Medulla oblongata (tissue), 1 donor: ENCODE results near the gene CLEC10A.

Experiments
- DNase-seq: peaks from one replicate; pipeline ENCODE4 v3.0.0-alpha.2; 2015; ENCODE audit errors: extremely low spot score

The CLEC10A gene

DNA sequence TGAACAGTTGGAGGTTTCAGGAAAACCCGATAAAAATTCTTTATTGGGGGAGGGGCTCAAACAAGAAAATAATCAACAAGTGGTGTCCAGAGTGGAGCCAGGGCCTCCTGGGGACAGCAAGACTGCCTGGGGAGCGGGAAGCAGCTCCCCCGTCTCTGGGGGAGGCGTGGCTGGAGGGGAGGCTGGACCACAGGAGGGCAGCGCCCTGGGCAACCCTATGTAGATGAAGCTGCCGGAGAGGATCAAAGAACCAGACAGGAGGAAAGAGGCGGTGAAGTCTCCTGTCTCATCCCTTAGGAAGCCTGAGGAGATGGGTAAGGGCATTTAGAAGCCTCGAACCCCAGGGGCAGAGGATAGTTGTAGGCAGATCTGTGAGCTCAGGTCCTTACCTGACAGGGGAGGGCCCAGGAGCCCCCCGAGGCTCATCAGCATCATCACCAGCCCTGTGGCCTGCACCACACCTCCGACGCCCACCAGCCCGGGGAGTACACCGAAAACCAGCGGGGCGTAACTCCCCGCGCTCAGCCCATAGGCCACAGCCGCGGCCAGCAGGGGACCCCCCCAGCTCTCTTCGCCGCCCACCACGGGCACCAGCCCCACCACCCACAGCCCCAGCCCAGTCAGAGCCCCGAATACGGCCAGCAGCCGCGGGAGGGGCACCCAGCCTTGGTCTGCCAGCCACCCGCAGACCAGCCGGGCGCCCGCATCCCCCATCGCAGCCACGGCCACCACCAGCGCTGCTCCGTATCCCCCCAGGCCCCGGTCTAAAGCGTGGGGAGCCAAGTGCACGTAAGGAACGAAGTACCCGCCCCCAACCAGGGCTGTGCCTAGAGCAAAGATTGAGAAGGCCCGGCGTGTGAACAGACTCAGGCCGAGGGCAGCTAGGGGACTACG, 38.2 kb downstream of the CLEC10A start:
- no peak for DNase-seq

GRCh38 chr17:7039832-7040231, 40.2 kb downstream of the CLEC10A start:
- no peak for DNase-seq

- DNase-seq: no peak
Observed at GRCh38 chr17:7038025-7038862, 41.8 kb downstream of the CLEC10A start.

DNA sequence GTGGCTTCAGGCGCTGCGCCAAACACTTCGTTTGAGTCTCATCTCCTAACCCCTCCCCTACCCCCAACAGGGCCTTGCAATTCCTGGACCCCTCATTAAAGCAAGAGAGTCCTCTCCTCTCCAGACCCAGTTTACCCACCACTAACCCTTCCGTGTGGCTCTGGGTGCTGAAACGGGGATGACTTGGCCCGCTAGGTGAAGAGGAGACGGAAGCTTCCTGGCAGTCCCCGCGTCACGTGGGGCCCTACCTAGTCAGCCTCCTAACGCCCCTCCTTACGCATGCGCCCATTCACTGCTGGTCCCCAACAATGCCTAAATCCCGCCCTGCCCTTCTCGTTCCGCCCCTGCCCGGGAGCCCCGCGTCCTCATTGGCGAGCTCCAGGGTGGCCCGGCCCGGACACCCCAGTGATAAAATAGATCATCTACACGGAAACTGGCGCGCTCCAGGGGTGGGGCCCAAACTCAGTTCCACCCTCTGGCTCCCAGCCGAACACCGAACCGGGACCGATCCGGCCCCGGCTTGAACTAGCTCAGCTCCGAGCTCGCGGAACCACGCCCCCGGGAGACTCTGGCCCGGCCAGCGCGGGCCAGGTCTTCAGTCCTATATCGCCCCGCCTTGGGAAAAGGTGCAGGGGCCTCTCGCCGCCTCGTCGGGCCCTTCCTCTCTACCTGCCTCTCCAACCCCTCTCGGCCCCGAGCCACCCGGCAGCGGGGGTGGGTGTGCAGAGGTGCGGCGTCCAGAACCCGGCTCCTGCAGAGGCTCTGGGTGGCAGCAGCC, 44.3 kb downstream of the CLEC10A start, which contains the start of gene SLC16A13:
SLC16A13 (plus strand) TSS at position 425 of the 778 bp plus-strand sequence. CDS start 368 bp downstream, outside the sequence.
- DNase-seq: peak; percentile 96

DNA sequence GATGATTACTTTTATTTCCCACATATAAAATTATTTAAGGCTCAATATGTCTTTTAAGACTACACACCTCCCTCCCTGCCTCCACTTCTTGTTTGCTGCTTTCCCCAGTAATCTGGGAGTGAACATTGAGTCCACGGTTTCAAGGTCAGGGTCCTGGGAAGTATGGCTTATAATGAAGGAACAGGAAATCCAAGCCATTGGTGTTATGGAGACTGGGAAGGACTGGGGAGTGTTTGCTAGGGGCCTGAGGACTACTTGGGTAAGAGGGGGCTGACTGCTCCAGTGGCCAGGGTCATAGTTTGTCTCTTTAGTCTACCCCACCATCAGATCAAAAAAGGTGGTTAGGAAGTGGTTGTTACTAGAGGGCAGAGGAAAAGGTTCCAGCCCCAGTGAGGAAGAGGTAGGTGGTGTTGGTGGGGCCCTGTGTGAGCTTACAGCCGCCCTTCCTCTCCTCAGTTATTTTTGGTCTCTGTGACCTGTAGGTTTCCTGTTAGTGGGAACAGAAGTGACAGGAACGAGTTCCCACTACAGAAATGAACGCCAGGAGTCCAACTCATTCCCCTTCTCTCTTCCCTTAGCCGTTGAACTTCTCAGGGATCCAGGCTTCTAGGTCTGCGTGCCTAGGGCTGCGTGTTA, 45.0 kb downstream of the CLEC10A start:
- DNase-seq: no peak

- no peak for DNase-seq
Observed at GRCh38 chr17:7029659-7030058, 50.4 kb downstream of the CLEC10A start.

DNA sequence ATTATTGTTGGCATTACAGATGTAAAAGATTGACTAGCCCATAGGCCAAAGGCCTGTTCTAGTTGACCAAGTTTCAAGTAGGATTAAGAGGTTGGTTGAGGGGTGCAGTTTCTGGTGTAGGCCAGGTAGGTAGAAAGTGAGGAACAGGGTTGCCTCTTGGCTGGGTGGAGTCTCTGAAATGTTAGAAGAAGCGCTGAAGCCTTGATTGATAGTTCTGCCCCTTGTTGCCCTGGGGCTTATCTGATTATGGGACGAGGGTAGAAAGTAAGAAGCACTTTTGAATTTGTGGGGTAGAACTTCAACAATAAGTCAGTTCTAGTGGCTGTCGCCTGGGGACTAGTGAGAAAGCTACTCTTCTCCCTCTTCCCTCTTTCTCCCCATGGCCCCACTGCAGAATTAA, 51.0 kb downstream of the CLEC10A start:
- DNase-seq: no peak

GRCh38 chr17:7027335-7027734, 52.7 kb downstream of the CLEC10A start:
- no peak for DNase-seq

- no peak for DNase-seq
Observed at GRCh38 chr17:7026471-7027115, 53.5 kb downstream of the CLEC10A start.

GRCh38 chr17:7025245-7025644, 54.8 kb downstream of the CLEC10A start:
- DNase-seq: no peak
